ENCODE data around the gene SLC6A12.

SLC6A12 gene

GRCh38 chr12:214003-214741 is at the start of gene SLC6A12:
TSS of gene SLC6A12 (minus strand) at chr12:214157. CDS start at chr12:209986, 4,171 bp downstream.
- Histone ChIP-seq H3K36me3 (no peaks in the 10 kb centered on the region), H3K4me3 (peak within 1 kb of the TSS in 7 of 10 experiments; percentile 18 to 64 (median 39); a peak in 12 of 20 replicates), H3K27ac (peak within 1 kb of the TSS in 10 of 11 experiments; percentile 40 to 83 (median 66); a peak in 16 of 22 replicates), H4K20me1 (no peaks in the 10 kb centered on the region), H3K4me2 (peak within 1 kb of the TSS; percentile 84 to 99 (median 89)), H3K9me3 (replicated peaks in 1 of 11) (no peaks in the 10 kb centered on the region), H3K4me1 (peaks cover 34 to 55% (median 44%) of the 10 kb centered on the region in 10 experiments), H3K27me3 (peaks cover 0 to 11% (median 0%) of the 10 kb centered on the region in 11 experiments; a peak in 3 of 22 replicates), H3K9ac (peak within 1 kb of the TSS in 10 of 11 experiments; percentile 20 to 75 (median 56); a peak in 16 of 22 replicates)
- no peak for TF ChIP-seq Cebpa-rat (IDR thresholded peaks at IDR 0.05)

GRCh38 chr12:263574-263973 is 49.6 kb upstream of the SLC6A12 start:
- no peaks in the 10 kb centered on the region for H3K9me3 ChIP-seq (replicated peaks in 1 of 11)
- H3K4me2 ChIP-seq = no peak overlapping the region
- H3K27me3 ChIP-seq = no peaks in the 10 kb centered on the region
- no peak overlapping the region for H3K9ac ChIP-seq
- no peaks in the 10 kb centered on the region for H4K20me1 ChIP-seq
- no peak for TF ChIP-seq Cebpa-rat (IDR thresholded peaks at IDR 0.05)
- H3K4me3 ChIP-seq = no peak overlapping the region
- no peaks in the 10 kb centered on the region for H3K36me3 ChIP-seq
- no peak overlapping the region for H3K27ac ChIP-seq
- H3K4me1 ChIP-seq = no peaks in the 10 kb centered on the region

GRCh38 chr12:262817-263216 is 48.9 kb upstream of the SLC6A12 start, which contains the start of gene SLC6A13:
TSS of gene SLC6A13 (minus strand) at chr12:262836. CDS start at chr12:260052, 2,784 bp downstream.
- Histone ChIP-seq H3K9me3 (replicated peaks in 1 of 11) (no peaks in the 10 kb centered on the region), H3K27ac (no peak within 1 kb of the TSS), H3K4me3 (no peak within 1 kb of the TSS), H4K20me1 (no peaks in the 10 kb centered on the region), H3K27me3 (no peaks in the 10 kb centered on the region), H3K4me1 (no peaks in the 10 kb centered on the region), H3K9ac (no peak within 1 kb of the TSS), H3K4me2 (no peak within 1 kb of the TSS), H3K36me3 (no peaks in the 10 kb centered on the region)
- TF ChIP-seq Cebpa-rat (IDR thresholded peaks at IDR 0.05) = no peak

- Histone ChIP-seq H3K4me1 (no peaks in the 10 kb centered on the region), H3K9ac (no peak overlapping the region), H4K20me1 (no peaks in the 10 kb centered on the region), H3K4me3 (no peak overlapping the region), H3K4me2 (no peak overlapping the region), H3K36me3 (no peaks in the 10 kb centered on the region), H3K27ac (no peak overlapping the region), H3K27me3 (no peaks in the 10 kb centered on the region), H3K9me3 (replicated peaks in 1 of 11) (no peaks in the 10 kb centered on the region)
- no peak for TF ChIP-seq Cebpa-rat (IDR thresholded peaks at IDR 0.05)
Observed at GRCh38 chr12:262113-262512, 48.2 kb upstream of the SLC6A12 start.

GRCh38 chr12:257521-258321 is 43.8 kb upstream of the SLC6A12 start:
- H3K4me2 ChIP-seq = no peak overlapping the region
- H3K27ac ChIP-seq = no peak overlapping the region
- no peaks in the 10 kb centered on the region for H3K9me3 ChIP-seq (replicated peaks in 1 of 11)
- no peaks in the 10 kb centered on the region for H3K27me3 ChIP-seq
- no peaks in the 10 kb centered on the region for H4K20me1 ChIP-seq
- no peaks in the 10 kb centered on the region for H3K36me3 ChIP-seq
- H3K9ac ChIP-seq = no peak overlapping the region
- no peak overlapping the region for H3K4me3 ChIP-seq
- no peaks in the 10 kb centered on the region for H3K4me1 ChIP-seq
- no peak for TF ChIP-seq Cebpa-rat (IDR thresholded peaks at IDR 0.05)

- Histone ChIP-seq H3K4me1 (peaks cover 0 to under 1% (median 0%) of the 10 kb centered on the region in 10 experiments; a peak in 3 of 20 replicates), H4K20me1 (no peaks in the 10 kb centered on the region), H3K4me2 (no peak overlapping the region), H3K36me3 (no peaks in the 10 kb centered on the region), H3K27ac (no peak overlapping the region), H3K9me3 (replicated peaks in 1 of 11) (no peaks in the 10 kb centered on the region), H3K4me3 (no peak overlapping the region), H3K27me3 (no peaks in the 10 kb centered on the region), H3K9ac (no peak overlapping the region)
- TF ChIP-seq Cebpa-rat (IDR thresholded peaks at IDR 0.05) = no peak
Observed at GRCh38 chr12:256958-257357, 43.0 kb upstream of the SLC6A12 start.

GRCh38 chr12:256225-256624 is 42.3 kb upstream of the SLC6A12 start:
- TF ChIP-seq Cebpa-rat (IDR thresholded peaks at IDR 0.05) = no peak
- H4K20me1 ChIP-seq = no peaks in the 10 kb centered on the region
- H3K4me1 ChIP-seq = peaks cover 0 to 8% (median 6%) of the 10 kb centered on the region in 10 experiments; a peak in 13 of 20 replicates
- no peak overlapping the region for H3K9ac ChIP-seq
- no peaks in the 10 kb centered on the region for H3K9me3 ChIP-seq (replicated peaks in 1 of 11)
- no peak overlapping the region for H3K4me2 ChIP-seq
- H3K36me3 ChIP-seq = no peaks in the 10 kb centered on the region
- no peak overlapping the region for H3K27ac ChIP-seq
- no peaks in the 10 kb centered on the region for H3K27me3 ChIP-seq
- H3K4me3 ChIP-seq = no peak overlapping the region

GRCh38 chr12:254912-255311 is 41.0 kb upstream of the SLC6A12 start:
- Histone ChIP-seq H3K9ac (no peak overlapping the region), H3K27ac (no peak overlapping the region), H3K4me3 (no peak overlapping the region), H3K9me3 (replicated peaks in 1 of 11) (no peaks in the 10 kb centered on the region), H4K20me1 (no peaks in the 10 kb centered on the region), H3K4me1 (peaks cover 0 to 11% (median 6%) of the 10 kb centered on the region in 10 experiments; a peak in 13 of 20 replicates), H3K4me2 (no peak overlapping the region), H3K36me3 (no peaks in the 10 kb centered on the region), H3K27me3 (no peaks in the 10 kb centered on the region)
- TF ChIP-seq Cebpa-rat (IDR thresholded peaks at IDR 0.05) = no peak

GRCh38 chr12:254039-254438 is 40.1 kb upstream of the SLC6A12 start:
- Histone ChIP-seq H4K20me1 (no peaks in the 10 kb centered on the region), H3K9ac (no peak overlapping the region), H3K27me3 (no peaks in the 10 kb centered on the region), H3K4me1 (peaks cover 0 to 11% (median 6%) of the 10 kb centered on the region in 10 experiments; a peak in 13 of 20 replicates), H3K4me3 (no peak overlapping the region), H3K9me3 (replicated peaks in 1 of 11) (no peaks in the 10 kb centered on the region), H3K27ac (no peak overlapping the region), H3K4me2 (no peak overlapping the region), H3K36me3 (no peaks in the 10 kb centered on the region)
- TF ChIP-seq Cebpa-rat (IDR thresholded peaks at IDR 0.05) = no peak
